Neural progenitor cell (in vitro differentiated cells): ENCODE measurements around the gene RGSL1.

Experiments used
- CTCF ChIP-seq: fragments of 200-600 bp; sonication (generic); IDR thresholded peaks from 2 replicates; pipeline ENCODE4 v1.5.1; 2017; ENCODE audit warnings: antibody characterized with exemption, mild to moderate bottlenecking
- EZH2 ChIP-seq: fragments of 200-600 bp; sonication (generic); IDR thresholded peaks from 2 replicates; pipeline ENCODE4 v1.6.1; 2017; ENCODE audit warnings: antibody characterized with exemption, mild to moderate bottlenecking, moderate library complexity
- EZH2phosphoT487 ChIP-seq: fragments of 200-600 bp; sonication (generic); IDR thresholded peaks from 2 replicates; pipeline ENCODE4 v1.6.1; 2017; ENCODE audit warnings: antibody characterized with exemption

GRCh38 chr1:182589520-182589919 is 139.6 kb downstream of the RGSL1 start:
- no peak for TF ChIP-seq EZH2
- TF ChIP-seq EZH2phosphoT487: no peak
- no peak for TF ChIP-seq CTCF
